Heart left ventricle (tissue), 16 donors: ENCODE data around the gene MARCHF10. TPM values are rescaled to one million over a fixed set of nuclear protein-coding genes. Genes with fewer than 3 reads are reported as not detected.

ENCODE experiments used
- ATAC-seq, 4 donors: fragments of 200-7000 bp; cut with Tn5 transposase; one replicate each; pipeline ENCODE4 v1.9.1; 2020 to 2022; ENCODE audit warnings: moderate library complexity in 4 of 4, mild to moderate bottlenecking in 3 of 4, moderate number of reproducible peaks in 1 of 4
- DNase-seq, 5 donors: peaks; one replicate each; pipeline ENCODE4 v3.0.0-alpha.2; 2020
- H3K27ac ChIP-seq, 12 donors: fragments of 200-600 bp; sonication (generic) in 4 of 12; one replicate each; pipeline versions ENCODE4 v1.5.0 to v1.8.0; 2016 to 2022; ENCODE audit warnings: mild to moderate bottlenecking in 2 of 12
- H3K27me3 ChIP-seq, 9 donors: fragments of 200-600 bp; sonication (generic) in 2 of 9; one replicate each; pipeline versions ENCODE4 v1.5.1 to v1.8.0; 2016 to 2022; ENCODE audit warnings: mild to moderate bottlenecking in 3 of 9
- H3K36me3 ChIP-seq, 9 donors: fragments of 200-600 bp; sonication (generic) in 2 of 9; one replicate each; pipeline versions ENCODE4 v1.5.0 to v1.8.0; 2018 to 2022; ENCODE audit warnings: mild to moderate bottlenecking in 2 of 9
- H3K4me1 ChIP-seq, 12 donors: fragments of 200-600 bp; sonication (generic) in 4 of 12; one replicate each; pipeline versions ENCODE4 v1.5.0 to v1.8.0; 2016 to 2022; ENCODE audit warnings: mild to moderate bottlenecking in 3 of 12
- H3K4me3 ChIP-seq, 12 donors: fragments of 200-600 bp; sonication (generic) in 4 of 12; one replicate each; pipeline versions ENCODE4 v1.5.0 to v1.8.0; 2017 to 2022; ENCODE audit warnings: mild to moderate bottlenecking in 9 of 12, moderate library complexity in 4 of 12
- H3K9me3 ChIP-seq, 12 donors: fragments of 200-600 bp; sonication (generic) in 4 of 12; one replicate each; pipeline versions ENCODE4 v1.5.0 to v1.8.0; 2016 to 2022; ENCODE audit warnings: mild to moderate bottlenecking in 1 of 12
- CTCF ChIP-seq, 12 donors: fragments of 200-600 bp; sonication (generic) in 4 of 12; IDR thresholded peaks; one replicate each; pipeline versions ENCODE4 v1.5.0 to v1.8.0; 2018 to 2022; ENCODE audit warnings: antibody characterized with exemption in 12 of 12, mild to moderate bottlenecking in 5 of 12
- POLR2A ChIP-seq, 2 donors: fragments of 450-650 bp; IDR thresholded peaks; one replicate each; pipeline ENCODE4 v1.6.1; 2017; ENCODE audit warnings: antibody characterized with exemption in 2 of 2, mild to moderate bottlenecking in 2 of 2, moderate library complexity in 2 of 2
- WGBS, 4 donors: extraction: QIAGEN DNeasy Blood & Tissue Kit in 2 of 4; methylation state at CpG; one replicate each; pipeline versions ENCODE4 v1.1.5 to v1.1.7; 2013 to 2018; 5-methylcytosine and 5-hydroxymethylcytosine counted together
- intact Hi-C, 10 donors: fragments of 100-400 bp; cut with DNase I; formaldehyde crosslinking; loops; one replicate each; pipeline versions ENCODE4 v1.11.1 to v1.14.2; 2022
- polyA plus RNA-seq, 2 donors: library from polyadenylated mRNA; stranded (reverse); fragments of 200-250 nt; gene quantifications; one replicate each; pipeline ENCODE4 v1.2.3, GENCODE V29; 2013
- total RNA-seq, 9 donors: library from RNA; depleted of rRNA in 2 of 9; stranded (reverse); fragments of >200 nt in 2 of 9; fragmentation: NEBNext Ultra II Directional in 3 of 9; extraction: Animal tissue kit (Norgen Biotek cat#: 25700) in 3 of 9; gene quantifications; one replicate each; pipeline versions ENCODE4 v1.1.0 to v1.2.4, GENCODE V29; 2016 to 2023
- donor health status: ischemic (EF 13 %, LVEDD 7.1; RV severe dilation, severe dysfunction).
- donor health status: healthy with polysubstance abuse.
- donor health status: DM: no; HTN: yes; CAD: no.
- donor health status: DM: no; HTN: no; CAD: no.
- donor health status: ischemic (EF 25% LVEDD 6.9; RV normal size, moderate dysfunction).
- donor health status: ischemic (EF 25% LVEDD 5.7; RV mildly dilated, moderate dysfunction).
- donor health status: healthy.
- donor health status: DM: yes; HTN: yes; CAD: no.
- donor health status: ischemic (EF 35%, LVEDD 5.7; RV mildly dilated, moderate dysfunction).
- donor health status: nonischemic (EF 11% LVEDD 7.7; RV severe dilation, severe dysfunction).
- donor health status: DM: yes; HTN: yes; CAD: no.
- donor health status: PGD.
- donor health status: ischemic (EF 29% LVEDD 5.4; RV normal size, mild dysfunction).
- donor health status: nonischemic (EF 23%, LVEDD 6.1; RV moderate dilation, normal function).

MARCHF10 gene
- total and polyA plus RNA-seq, 11 donors = not detected

DNA sequence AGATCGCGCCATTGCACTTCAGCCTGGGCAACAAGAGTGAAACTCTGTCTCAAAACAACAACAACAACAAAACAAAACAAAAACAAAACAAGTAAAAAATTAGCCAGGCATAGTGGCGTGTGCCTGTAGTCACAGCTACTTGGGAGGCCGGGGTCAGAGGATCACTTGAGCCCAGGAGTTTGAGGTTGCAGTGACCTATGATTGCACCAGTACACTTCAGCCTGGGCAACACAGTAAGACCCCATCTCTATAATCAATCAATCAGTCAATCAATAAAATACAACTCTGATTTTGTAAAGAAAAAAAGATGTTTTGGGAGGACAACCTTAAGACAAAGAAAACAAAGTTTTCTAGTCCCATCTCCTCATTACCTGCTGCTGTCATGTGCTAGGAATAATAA lies 51.9 kb downstream of the MARCHF10 start:
- no peaks in the 10 kb centered on the region for H3K9me3 ChIP-seq
- H3K4me1 ChIP-seq = peaks cover 0 to 8% (median 0%) of the 10 kb centered on the region in 12 donors
- no peak for TF ChIP-seq POLR2A (IDR thresholded peaks at IDR 0.05)
- no peak for TF ChIP-seq CTCF (IDR thresholded peaks at IDR 0.05)
- 96 to 99% (median 99%) methylated on average over 4 of the region's 4 CpGs for WGBS, 4 donors
- H3K27me3 ChIP-seq = no peaks in the 10 kb centered on the region
- no peak overlapping the region for H3K4me3 ChIP-seq
- no peaks in the 10 kb centered on the region for H3K36me3 ChIP-seq
- no peak overlapping the region for H3K27ac ChIP-seq
- intact Hi-C loops = no loop called here
- DNase-seq = no peak
- no peak for ATAC-seq

DNA sequence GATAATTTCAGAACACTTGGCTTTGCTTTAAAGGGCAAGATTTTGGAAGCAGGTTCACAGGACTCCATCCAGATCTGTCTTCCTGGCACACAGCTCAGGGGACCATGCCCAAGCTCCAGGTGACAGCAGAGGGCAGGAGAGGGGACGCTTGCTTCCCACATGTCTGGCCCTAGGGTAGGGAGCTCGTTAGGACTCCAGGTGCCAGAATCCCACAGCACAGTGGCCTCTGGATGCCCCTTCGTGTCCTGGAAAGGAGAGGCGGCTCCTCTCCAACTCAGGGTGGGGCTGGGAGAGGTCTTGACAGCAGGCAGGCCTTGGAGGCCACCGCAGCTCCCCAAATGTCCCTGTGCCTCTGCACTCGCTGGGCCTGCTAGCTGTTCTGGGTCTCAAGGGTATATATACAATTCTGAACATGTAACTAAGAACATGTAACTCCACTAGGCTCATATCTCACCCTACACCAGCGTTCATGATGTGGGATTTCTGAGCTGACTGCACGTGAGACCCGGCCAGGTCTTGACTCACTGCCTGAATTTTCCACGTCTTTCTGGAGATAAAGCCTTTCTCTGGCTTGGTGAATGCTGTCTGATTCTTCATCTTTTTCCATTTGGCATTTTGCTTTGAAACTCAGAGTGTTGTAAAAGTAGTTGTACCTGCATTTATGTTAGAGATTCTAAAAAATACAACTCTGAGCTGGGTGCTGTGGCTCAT lies 52.8 kb downstream of the MARCHF10 start:
- no peak overlapping the region for H3K4me3 ChIP-seq
- H3K36me3 ChIP-seq = no peaks in the 10 kb centered on the region
- H3K9me3 ChIP-seq = no peaks in the 10 kb centered on the region
- TF ChIP-seq POLR2A (IDR thresholded peaks at IDR 0.05) (no peak), CTCF (IDR thresholded peaks at IDR 0.05) (peak in 1 of 12 donors; percentile 14)
- peaks cover 0 to 8% (median 0%) of the 10 kb centered on the region in 12 donors for H3K4me1 ChIP-seq
- intact Hi-C loops = no loop called here
- H3K27ac ChIP-seq = no peak overlapping the region
- DNase-seq (peak in 1 of 5 donors; percentile 38), ATAC-seq (peak in 3 of 4 donors; percentile 56 to 90 (median 76))
- WGBS, 4 donors = 57 to 59% (median 58%) methylated on average over 5 to 10 of the region's 10 CpGs
- no peaks in the 10 kb centered on the region for H3K27me3 ChIP-seq

- Histone ChIP-seq H3K27me3 (no peaks in the 10 kb centered on the region), H3K36me3 (no peaks in the 10 kb centered on the region), H3K4me3 (no peak overlapping the region), H3K4me1 (peaks cover 0 to 8% (median 0%) of the 10 kb centered on the region in 12 donors), H3K27ac (no peak overlapping the region), H3K9me3 (no peaks in the 10 kb centered on the region)
- no peak for DNase-seq
- ATAC-seq = no peak
- intact Hi-C loops = no loop called here
- WGBS, 4 donors = 72 to 83% (median 77%) methylated on average over 4 of the region's 4 CpGs
- TF ChIP-seq CTCF (IDR thresholded peaks at IDR 0.05) = no peak
- TF ChIP-seq POLR2A (IDR thresholded peaks at IDR 0.05) = no peak
These were observed 53.5 kb downstream of the MARCHF10 start for GRCh38 chr17:62754631-62755030.

DNA sequence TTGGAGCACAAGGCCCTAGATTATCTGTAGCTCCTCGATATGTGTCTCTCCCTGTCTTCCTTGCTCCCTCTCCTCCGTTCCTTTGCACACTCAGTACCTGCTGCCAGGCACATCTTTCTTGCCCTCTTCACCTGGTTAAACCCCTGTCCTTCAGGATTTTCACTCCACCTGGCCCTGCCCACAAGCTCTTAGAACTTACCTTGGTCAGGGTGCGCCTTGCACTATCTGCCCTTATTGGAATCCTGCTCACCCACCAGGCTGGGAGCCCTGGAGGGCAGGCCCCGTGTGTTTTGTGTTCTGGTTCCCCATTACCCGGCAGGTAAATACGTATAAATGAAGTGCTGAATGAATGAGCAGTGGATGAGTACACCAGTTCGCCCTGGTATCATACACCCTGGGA lies 54.6 kb downstream of the MARCHF10 start:
- DNase-seq = no peak
- intact Hi-C loops = no loop called here
- WGBS, 4 donors = 92 to 94% (median 94%) methylated on average over 7 of the region's 7 CpGs
- H3K27ac ChIP-seq = no peak overlapping the region
- ATAC-seq = no peak
- H3K4me3 ChIP-seq = no peak overlapping the region
- peaks cover 0 to 8% (median 0%) of the 10 kb centered on the region in 12 donors for H3K4me1 ChIP-seq
- H3K27me3 ChIP-seq = no peaks in the 10 kb centered on the region
- TF ChIP-seq POLR2A (IDR thresholded peaks at IDR 0.05) (no peak), CTCF (IDR thresholded peaks at IDR 0.05) (no peak)
- H3K36me3 ChIP-seq = no peaks in the 10 kb centered on the region
- H3K9me3 ChIP-seq = no peaks in the 10 kb centered on the region
